ENCODE measurements around the gene TIMM21. TPM values are rescaled to one million over a fixed set of nuclear protein-coding genes. Genes with fewer than 3 reads are reported as not detected.

TIMM21 gene
- total RNA-seq (2014; rRNA removed; shearing (Covaris generic)) = 53.0 and 53.2 TPM in 2 replicates
- polyA plus RNA-seq (2015; cell fraction: cytosol; rRNA removed) = 32.4 and 51.7 TPM in 2 replicates
- polyA plus RNA-seq (2015; cell fraction: nucleus; rRNA removed) = 157 and 188 TPM in 2 replicates

GRCh38 chr18:74147779-74148542 is at the start of gene TIMM21, which contains the start of gene FBXO15:
Gene TIMM21 (plus strand): TSS chr18:74148523. CDS start chr18:74148809, 286 bp downstream.
Gene FBXO15 (minus strand): TSS chr18:74147834. CDS start chr18:74147785, 49 bp downstream.
- DNase-seq (ENCODE audit: low read depth, low spot score) = peak; percentile 95
- in situ Hi-C loops (cut with HindIII; ENCODE audit: low pct_unique_long_range_greater_than_20kb, low sequenced_read_pairs) = no loop called here

- in situ Hi-C loops (cut with HindIII; ENCODE audit: low pct_unique_long_range_greater_than_20kb, low sequenced_read_pairs) = no loop called here
Observed at GRCh38 chr18:74108460-74108859, 39.9 kb upstream of the TIMM21 start.

GRCh38 chr18:74110149-74110548 is 38.2 kb upstream of the TIMM21 start:
- in situ Hi-C loops (cut with HindIII; ENCODE audit: low pct_unique_long_range_greater_than_20kb, low sequenced_read_pairs) = no loop called here

More at GRCh38 chr18:74108460-74108859, 39.9 kb upstream of the TIMM21 start:
- no peak for DNase-seq (ENCODE audit: low read depth, low spot score)

GRCh38 chr18:74110976-74111375 is 37.3 kb upstream of the TIMM21 start:
- in situ Hi-C loops (cut with HindIII; ENCODE audit: low pct_unique_long_range_greater_than_20kb, low sequenced_read_pairs) = no loop called here

More at GRCh38 chr18:74110149-74110548, 38.2 kb upstream of the TIMM21 start:
- no peak for DNase-seq (ENCODE audit: low read depth, low spot score)

GRCh38 chr18:74113711-74114110 is 34.6 kb upstream of the TIMM21 start:
- in situ Hi-C loops (cut with HindIII; ENCODE audit: low pct_unique_long_range_greater_than_20kb, low sequenced_read_pairs) = no loop called here

More at GRCh38 chr18:74110976-74111375, 37.3 kb upstream of the TIMM21 start:
- DNase-seq (ENCODE audit: low read depth, low spot score) = no peak

GRCh38 chr18:74114116-74114515 is 34.2 kb upstream of the TIMM21 start:
- in situ Hi-C loops (cut with HindIII; ENCODE audit: low pct_unique_long_range_greater_than_20kb, low sequenced_read_pairs) = no loop called here
- no peak for DNase-seq (ENCODE audit: low read depth, low spot score)

More at GRCh38 chr18:74113711-74114110, 34.6 kb upstream of the TIMM21 start:
- no peak for DNase-seq (ENCODE audit: low read depth, low spot score)

- in situ Hi-C loops (cut with HindIII; ENCODE audit: low pct_unique_long_range_greater_than_20kb, low sequenced_read_pairs) = no loop called here
- no peak for DNase-seq (ENCODE audit: low read depth, low spot score)
Observed at GRCh38 chr18:74115046-74115445, 33.3 kb upstream of the TIMM21 start.

GRCh38 chr18:74116633-74117554 is 31.4 kb upstream of the TIMM21 start:
- in situ Hi-C loops (cut with HindIII; ENCODE audit: low pct_unique_long_range_greater_than_20kb, low sequenced_read_pairs) = no loop called here
- peak; percentile 51 for DNase-seq (ENCODE audit: low read depth, low spot score)

- in situ Hi-C loops (cut with HindIII; ENCODE audit: low pct_unique_long_range_greater_than_20kb, low sequenced_read_pairs) = no loop called here
- no peak for DNase-seq (ENCODE audit: low read depth, low spot score)
Observed at GRCh38 chr18:74123200-74123599, 25.1 kb upstream of the TIMM21 start.

- in situ Hi-C loops (cut with HindIII; ENCODE audit: low pct_unique_long_range_greater_than_20kb, low sequenced_read_pairs) = no loop called here
- no peak for DNase-seq (ENCODE audit: low read depth, low spot score)
Observed at GRCh38 chr18:74124642-74125041, 23.7 kb upstream of the TIMM21 start.

GRCh38 chr18:74126684-74127655 is 21.4 kb upstream of the TIMM21 start:
- in situ Hi-C loops (cut with HindIII; ENCODE audit: low pct_unique_long_range_greater_than_20kb, low sequenced_read_pairs) = no loop called here
- DNase-seq (ENCODE audit: low read depth, low spot score) = peak; percentile 35

GRCh38 chr18:74128159-74128558 is 20.2 kb upstream of the TIMM21 start:
- no peak for DNase-seq (ENCODE audit: low read depth, low spot score)
- in situ Hi-C loops (cut with HindIII; ENCODE audit: low pct_unique_long_range_greater_than_20kb, low sequenced_read_pairs) = no loop called here

- in situ Hi-C loops (cut with HindIII; ENCODE audit: low pct_unique_long_range_greater_than_20kb, low sequenced_read_pairs) = no loop called here
Observed at GRCh38 chr18:74131124-74131523, 17.2 kb upstream of the TIMM21 start.

GRCh38 chr18:74132201-74132600 is 16.1 kb upstream of the TIMM21 start:
- in situ Hi-C loops (cut with HindIII; ENCODE audit: low pct_unique_long_range_greater_than_20kb, low sequenced_read_pairs) = no loop called here
- no peak for DNase-seq (ENCODE audit: low read depth, low spot score)

More at GRCh38 chr18:74131124-74131523, 17.2 kb upstream of the TIMM21 start:
- no peak for DNase-seq (ENCODE audit: low read depth, low spot score)

- DNase-seq (ENCODE audit: low read depth, low spot score) = no peak
- in situ Hi-C loops (cut with HindIII; ENCODE audit: low pct_unique_long_range_greater_than_20kb, low sequenced_read_pairs) = no loop called here
Observed at GRCh38 chr18:74137920-74138538, 10.3 kb upstream of the TIMM21 start.

GRCh38 chr18:74139411-74139810 is 8.9 kb upstream of the TIMM21 start:
- DNase-seq (ENCODE audit: low read depth, low spot score) = no peak
- in situ Hi-C loops (cut with HindIII; ENCODE audit: low pct_unique_long_range_greater_than_20kb, low sequenced_read_pairs) = no loop called here
